ENCODE measurements around the gene METTL17.
A peak's percentile ranks its signal among the peaks of the same experiment; 100 is the strongest.

Gene METTL17

GRCh38 chr14:21026988-21027315, 37.2 kb downstream of the METTL17 start:
- peaks cover 25% of the 10 kb centered on the region for H3K4me1 ChIP-seq (ENCODE audit: insufficient read depth, low read length)
- H3K9ac ChIP-seq (ENCODE audit: low read length) = no peak overlapping the region
- H3K27ac ChIP-seq (ENCODE audit: low read depth, low read length) = no peak overlapping the region

GRCh38 chr14:21029917-21030316, 40.1 kb downstream of the METTL17 start, which contains the start of gene TPPP2:
TPPP2 (plus strand) TSS chr14:21030217; CDS start chr14:21030582, 365 bp downstream.
- H3K36me3 ChIP-seq (ENCODE audit: insufficient read depth, low read length) = no peaks in the 10 kb centered on the region
- no peaks in the 10 kb centered on the region for H3K9me3 ChIP-seq (ENCODE audit: low read length)
- no peak within 1 kb of the TSS for H3K4me3 ChIP-seq (ENCODE audit: low read depth in 1 of 2, low read length in 2 of 2)
- H3K4me1 ChIP-seq (ENCODE audit: insufficient read depth, low read length) = peaks cover 7% of the 10 kb centered on the region
- H3K27ac ChIP-seq (ENCODE audit: low read depth, low read length) = no peak within 1 kb of the TSS
- no peak within 1 kb of the TSS for H3K9ac ChIP-seq (ENCODE audit: low read length)
- H3K27me3 ChIP-seq (ENCODE audit: control insufficient read depth in 1 of 2, insufficient read depth in 2 of 2, low read length in 2 of 2) = no peaks in the 10 kb centered on the region

More at GRCh38 chr14:21026988-21027315, 37.2 kb downstream of the METTL17 start:
- H3K36me3 ChIP-seq (ENCODE audit: insufficient read depth, low read length) = peaks cover 3% of the 10 kb centered on the region
- H3K9me3 ChIP-seq (ENCODE audit: low read length) = no peaks in the 10 kb centered on the region
- no peak overlapping the region for H3K4me3 ChIP-seq (ENCODE audit: low read depth in 1 of 2, low read length in 2 of 2)
- H3K27me3 ChIP-seq (ENCODE audit: control insufficient read depth in 1 of 2, insufficient read depth in 2 of 2, low read length in 2 of 2) = no peaks in the 10 kb centered on the region

GRCh38 chr14:21030531-21030930, 40.8 kb downstream of the METTL17 start:
- Histone ChIP-seq H3K36me3 (ENCODE audit: insufficient read depth, low read length) (no peaks in the 10 kb centered on the region), H3K4me3 (ENCODE audit: low read depth in 1 of 2, low read length in 2 of 2) (no peak overlapping the region), H3K9me3 (ENCODE audit: low read length) (no peaks in the 10 kb centered on the region), H3K4me1 (ENCODE audit: insufficient read depth, low read length) (peaks cover 7% of the 10 kb centered on the region), H3K9ac (ENCODE audit: low read length) (no peak overlapping the region), H3K27me3 (ENCODE audit: control insufficient read depth in 1 of 2, insufficient read depth in 2 of 2, low read length in 2 of 2) (no peaks in the 10 kb centered on the region), H3K27ac (ENCODE audit: low read depth, low read length) (no peak overlapping the region)

- no peaks in the 10 kb centered on the region for H3K36me3 ChIP-seq (ENCODE audit: insufficient read depth, low read length)
- no peaks in the 10 kb centered on the region for H3K27me3 ChIP-seq (ENCODE audit: control insufficient read depth in 1 of 2, insufficient read depth in 2 of 2, low read length in 2 of 2)
- no peaks in the 10 kb centered on the region for H3K4me1 ChIP-seq (ENCODE audit: insufficient read depth, low read length)
- H3K9ac ChIP-seq (ENCODE audit: low read length) = no peak overlapping the region
- no peak overlapping the region for H3K4me3 ChIP-seq (ENCODE audit: low read depth in 1 of 2, low read length in 2 of 2)
- H3K9me3 ChIP-seq (ENCODE audit: low read length) = no peaks in the 10 kb centered on the region
- no peak overlapping the region for H3K27ac ChIP-seq (ENCODE audit: low read depth, low read length)
These were observed 42.7 kb downstream of the METTL17 start for GRCh38 chr14:21032326-21033132.

GRCh38 chr14:21033133-21033698, 43.4 kb downstream of the METTL17 start:
- Histone ChIP-seq H3K36me3 (ENCODE audit: insufficient read depth, low read length) (no peaks in the 10 kb centered on the region), H3K9me3 (ENCODE audit: low read length) (no peaks in the 10 kb centered on the region), H3K9ac (ENCODE audit: low read length) (no peak overlapping the region), H3K27me3 (ENCODE audit: control insufficient read depth in 1 of 2, insufficient read depth in 2 of 2, low read length in 2 of 2) (no peaks in the 10 kb centered on the region), H3K4me3 (ENCODE audit: low read depth in 1 of 2, low read length in 2 of 2) (no peak overlapping the region), H3K27ac (ENCODE audit: low read depth, low read length) (no peak overlapping the region), H3K4me1 (ENCODE audit: insufficient read depth, low read length) (peaks cover 4% of the 10 kb centered on the region)

- H3K9ac ChIP-seq (ENCODE audit: low read length) = no peak within 1 kb of the TSS
- H3K36me3 ChIP-seq (ENCODE audit: insufficient read depth, low read length) = no peaks in the 10 kb centered on the region
- peaks cover 19% of the 10 kb centered on the region for H3K4me1 ChIP-seq (ENCODE audit: insufficient read depth, low read length)
- no peaks in the 10 kb centered on the region for H3K9me3 ChIP-seq (ENCODE audit: low read length)
- H3K27me3 ChIP-seq (ENCODE audit: control insufficient read depth in 1 of 2, insufficient read depth in 2 of 2, low read length in 2 of 2) = no peaks in the 10 kb centered on the region
- no peak within 1 kb of the TSS for H3K4me3 ChIP-seq (ENCODE audit: low read depth in 1 of 2, low read length in 2 of 2)
- H3K27ac ChIP-seq (ENCODE audit: low read depth, low read length) = no peak within 1 kb of the TSS
These were observed 44.9 kb downstream of the METTL17 start, which contains the start of gene RNASE13 for GRCh38 chr14:21034707-21035106. RNASE13 (minus strand) TSS chr14:21034807; CDS start chr14:21034288, 519 bp downstream.

GRCh38 chr14:21036751-21037150, 47.0 kb downstream of the METTL17 start:
- Histone ChIP-seq H3K27ac (ENCODE audit: low read depth, low read length) (no peak overlapping the region), H3K27me3 (ENCODE audit: control insufficient read depth in 1 of 2, insufficient read depth in 2 of 2, low read length in 2 of 2) (no peaks in the 10 kb centered on the region), H3K9me3 (ENCODE audit: low read length) (no peaks in the 10 kb centered on the region), H3K9ac (ENCODE audit: low read length) (no peak overlapping the region), H3K36me3 (ENCODE audit: insufficient read depth, low read length) (no peaks in the 10 kb centered on the region), H3K4me3 (ENCODE audit: low read depth in 1 of 2, low read length in 2 of 2) (no peak overlapping the region), H3K4me1 (ENCODE audit: insufficient read depth, low read length) (peaks cover 28% of the 10 kb centered on the region)

- Histone ChIP-seq H3K9ac (ENCODE audit: low read length) (no peak overlapping the region), H3K27me3 (ENCODE audit: control insufficient read depth in 1 of 2, insufficient read depth in 2 of 2, low read length in 2 of 2) (no peaks in the 10 kb centered on the region), H3K4me3 (ENCODE audit: low read depth in 1 of 2, low read length in 2 of 2) (no peak overlapping the region), H3K36me3 (ENCODE audit: insufficient read depth, low read length) (no peaks in the 10 kb centered on the region), H3K4me1 (ENCODE audit: insufficient read depth, low read length) (peaks cover 28% of the 10 kb centered on the region), H3K27ac (ENCODE audit: low read depth, low read length) (no peak overlapping the region), H3K9me3 (ENCODE audit: low read length) (no peaks in the 10 kb centered on the region)
These were observed 47.4 kb downstream of the METTL17 start for GRCh38 chr14:21037156-21037555.

- Histone ChIP-seq H3K4me1 (ENCODE audit: insufficient read depth, low read length) (peaks cover 28% of the 10 kb centered on the region), H3K27ac (ENCODE audit: low read depth, low read length) (peak overlapping the region; percentile 81), H3K36me3 (ENCODE audit: insufficient read depth, low read length) (no peaks in the 10 kb centered on the region), H3K9me3 (ENCODE audit: low read length) (no peaks in the 10 kb centered on the region), H3K9ac (ENCODE audit: low read length) (peak overlapping the region; percentile 2), H3K27me3 (ENCODE audit: control insufficient read depth in 1 of 2, insufficient read depth in 2 of 2, low read length in 2 of 2) (no peaks in the 10 kb centered on the region), H3K4me3 (ENCODE audit: low read depth in 1 of 2, low read length in 2 of 2) (peak overlapping the region in 1 of 2 donors; percentile 38)
These were observed 49.0 kb downstream of the METTL17 start for GRCh38 chr14:21038441-21039422.

GRCh38 chr14:21039585-21040369, 50.0 kb downstream of the METTL17 start:
- Histone ChIP-seq H3K9me3 (ENCODE audit: low read length) (no peaks in the 10 kb centered on the region), H3K9ac (ENCODE audit: low read length) (peak overlapping the region; percentile 2), H3K4me1 (ENCODE audit: insufficient read depth, low read length) (peaks cover 32% of the 10 kb centered on the region), H3K36me3 (ENCODE audit: insufficient read depth, low read length) (no peaks in the 10 kb centered on the region), H3K27me3 (ENCODE audit: control insufficient read depth in 1 of 2, insufficient read depth in 2 of 2, low read length in 2 of 2) (no peaks in the 10 kb centered on the region), H3K4me3 (ENCODE audit: low read depth in 1 of 2, low read length in 2 of 2) (peak overlapping the region in 1 of 2 donors; percentile 38), H3K27ac (ENCODE audit: low read depth, low read length) (peak overlapping the region; percentile 81)
